Testis (tissue), 3 donors: ENCODE measurements around the gene SFMBT2. TPM values are rescaled to one million over a fixed set of nuclear protein-coding genes. Genes with fewer than 3 reads are reported as not detected.

Source experiments
- DNase-seq: peaks from one replicate; pipeline ENCODE4 v3.0.0-alpha.2; 2019
- H3K27ac ChIP-seq, 2 donors: fragments of 200-600 bp; sonication (generic); one replicate each; pipeline ENCODE4 v1.5.1; 2019
- H3K27me3 ChIP-seq: fragments of 200-600 bp; sonication (generic); one replicate; pipeline ENCODE4 v1.5.1; 2019
- H3K36me3 ChIP-seq: fragments of 200-600 bp; sonication (generic); one replicate; pipeline ENCODE4 v1.5.1; 2017; ENCODE audit warnings: low read depth; ENCODE audit errors: missing control alignments
- H3K4me1 ChIP-seq: fragments of 200-600 bp; sonication (generic); one replicate; pipeline ENCODE4 v1.5.1; 2019
- H3K4me3 ChIP-seq, 2 donors: fragments of 200-600 bp; sonication (generic); one replicate each; pipeline ENCODE4 v1.5.1; 2017 to 2019
- H3K9me3 ChIP-seq: fragments of 200-600 bp; sonication (generic); one replicate; pipeline ENCODE4 v1.5.1; 2017
- CTCF ChIP-seq, 3 experiments: fragments of 450-650 bp in 2 of 3; fragments of 200-600 bp in 1 of 3; sonication (generic) in 1 of 3; IDR thresholded peaks; one replicate each; pipeline ENCODE4 v1.5.1; 2016 to 2019; ENCODE audit warnings: antibody characterized with exemption in 3 of 3, mild to moderate bottlenecking in 2 of 3, moderate library complexity in 1 of 3
- POLR2A ChIP-seq: fragments of 450-650 bp; IDR thresholded peaks from one replicate; pipeline ENCODE4 v1.6.1; 2017; ENCODE audit warnings: antibody characterized with exemption, mild to moderate bottlenecking, moderate library complexity
- WGBS, 2 donors: methylation state at CpG; one replicate each; pipeline ENCODE4 v1.1.5; 2018; 5-methylcytosine and 5-hydroxymethylcytosine counted together
- intact Hi-C: fragments of 100-400 bp; cut with DNase I; formaldehyde crosslinking; loops from one replicate; pipeline ENCODE4 v1.15.1; 2023; ENCODE audit warnings: low total_unique reads
- polyA plus RNA-seq: library from polyadenylated mRNA; stranded (reverse); fragments of 350-450 nt; fragmentation: Illumina TruSeq; extraction: RNeasy Lipid Tissue Mini Kit (QIAGEN cat#74804); gene quantifications from one replicate; pipeline ENCODE4 v1.2.3, GENCODE V29; 2014; ENCODE audit warnings: low read depth, low replicate concordance; ENCODE audit not compliant: insufficient read depth
- total RNA-seq, 2 donors: library from RNA; depleted of rRNA; stranded (reverse); fragments of >200 nt; gene quantifications; one replicate each; pipeline ENCODE4 v1.2.3, GENCODE V29; 2016

SFMBT2 gene
- total and polyA plus RNA-seq, 3 donors from 2014 or later = 3.6 to 8.5 (median 7.6) TPM

- DNase-seq = no peak
- H3K4me1 ChIP-seq = no peaks in the 10 kb centered on the region
- no peaks in the 10 kb centered on the region for H3K9me3 ChIP-seq
- no peak overlapping the region for H3K27ac ChIP-seq
- no peak overlapping the region for H3K4me3 ChIP-seq
- no peaks in the 10 kb centered on the region for H3K36me3 ChIP-seq
- TF ChIP-seq POLR2A (no peak), CTCF (IDR thresholded peaks at IDR 0.05) (no peak)
- WGBS, 2 donors = 53 to 54% methylated on average over 10 of the region's 10 CpGs
- H3K27me3 ChIP-seq = no peaks in the 10 kb centered on the region
- intact Hi-C loops = no loop called here
Measured at GRCh38 chr10:7345717-7346116, 65.1 kb downstream of the SFMBT2 start.

- Histone ChIP-seq H3K27me3 (no peaks in the 10 kb centered on the region), H3K36me3 (no peaks in the 10 kb centered on the region), H3K27ac (no peak overlapping the region), H3K9me3 (no peaks in the 10 kb centered on the region), H3K4me1 (no peaks in the 10 kb centered on the region), H3K4me3 (no peak overlapping the region)
- 93 to 94% methylated on average over 3 of the region's 3 CpGs for WGBS, 2 donors
- intact Hi-C loops = no loop called here
- no peak for DNase-seq
- no peak for TF ChIP-seq POLR2A
Measured at GRCh38 chr10:7343040-7343439, 67.8 kb downstream of the SFMBT2 start.

GRCh38 chr10:7340179-7340874 is 70.5 kb downstream of the SFMBT2 start:
- 62 to 63% methylated on average over 10 of the region's 10 CpGs for WGBS, 2 donors
- TF ChIP-seq POLR2A = no peak
- no peak for TF ChIP-seq CTCF (IDR thresholded peaks at IDR 0.05)
- Histone ChIP-seq H3K9me3 (no peaks in the 10 kb centered on the region), H3K27ac (no peak overlapping the region), H3K27me3 (no peaks in the 10 kb centered on the region), H3K36me3 (no peaks in the 10 kb centered on the region), H3K4me3 (no peak overlapping the region), H3K4me1 (peaks cover 2% of the 10 kb centered on the region)
- peak; percentile 38 for DNase-seq
- intact Hi-C loops = no loop called here

GRCh38 chr10:7339510-7339909 is 71.3 kb downstream of the SFMBT2 start:
- Histone ChIP-seq H3K27ac (no peak overlapping the region), H3K36me3 (no peaks in the 10 kb centered on the region), H3K4me3 (no peak overlapping the region), H3K27me3 (no peaks in the 10 kb centered on the region), H3K4me1 (peaks cover 2% of the 10 kb centered on the region), H3K9me3 (no peaks in the 10 kb centered on the region)
- DNase-seq = no peak
- WGBS, 2 donors = 66 to 86% methylated on average over 4 of the region's 4 CpGs
- TF ChIP-seq POLR2A = no peak
- TF ChIP-seq CTCF (IDR thresholded peaks at IDR 0.05) = no peak
- intact Hi-C loops = no loop called here

- Histone ChIP-seq H3K4me1 (peaks cover 2% of the 10 kb centered on the region), H3K27me3 (no peaks in the 10 kb centered on the region), H3K27ac (no peak overlapping the region), H3K36me3 (no peaks in the 10 kb centered on the region), H3K9me3 (no peaks in the 10 kb centered on the region), H3K4me3 (no peak overlapping the region)
- intact Hi-C loops = no loop called here
- TF ChIP-seq CTCF (IDR thresholded peaks at IDR 0.05) = no peak
- TF ChIP-seq POLR2A = no peak
- WGBS, 2 donors = 96% methylated on average over 7 of the region's 7 CpGs
- DNase-seq = no peak
Measured at GRCh38 chr10:7338469-7338868, 72.4 kb downstream of the SFMBT2 start.
